ENCODE results near the gene DMRTB1.

GRCh38 chr1:53499257-53500203, 40.3 kb downstream of the DMRTB1 start:
- no peak for TF ChIP-seq BRCA1 (IDR thresholded peaks at IDR 0.05)
- no peak for TF ChIP-seq BRCA1 (CRISPR knock-in tag; IDR thresholded peaks at IDR 0.05)
- TF ChIP-seq FOXP4 (CRISPR knock-in tag; IDR thresholded peaks at IDR 0.05; ENCODE audit: borderline replicate concordance): no peak
- TF ChIP-seq FOXM1 (IDR thresholded peaks at IDR 0.05; ENCODE audit: low read depth): no peak
- TF ChIP-seq FOXM1 (CRISPR knock-in tag; IDR thresholded peaks at IDR 0.05; ENCODE audit: low read depth): no peak
- no peak for TF ChIP-seq IRF1 (CRISPR knock-in tag; IDR thresholded peaks at IDR 0.05; ENCODE audit: borderline replicate concordance)
- TF ChIP-seq GTF2B (IDR thresholded peaks at IDR 0.05; ENCODE audit: extremely low read depth, insufficient read length): no peak
- TF ChIP-seq E2F5 (CRISPR knock-in tag; IDR thresholded peaks at IDR 0.05): no peak
- no peak for TF ChIP-seq SP1 (CRISPR knock-in tag; IDR thresholded peaks at IDR 0.05)
- no peak for TF ChIP-seq POLR2A (conservative IDR thresholded peaks at IDR 0.05)
- no peak for TF ChIP-seq CEBPB (tag; IDR thresholded peaks at IDR 0.05)
- no peak for TF ChIP-seq CTCF (IDR thresholded peaks at IDR 0.05 in 2 of 3, conservative IDR thresholded peaks at IDR 0.05 in 1 of 3; ENCODE audit: insufficient read depth in 2 of 3, low read depth in 1 of 3, low read length in 3 of 3)
- no peak for TF ChIP-seq NFE2L1 (tag; IDR thresholded peaks at IDR 0.05; ENCODE audit: borderline replicate concordance, low read depth)

Measured in K562 (cell line).